MCF 10A (cell line): ENCODE data around the gene DIP2C. TPM values are rescaled to one million over a fixed set of nuclear protein-coding genes. Genes with fewer than 3 reads are reported as not detected.

ENCODE experiments used
- BruUV-seq: library from RNA; stranded (reverse); fragments of 400-500 nt; replicated peaks from 2 replicates; lab custom pipeline; 2021; lab: Mats Ljungman, UMichigan
- CTCF ChIA-PET: fragments of 300-600 bp; sonication (Branson Sonifier 250); formaldehyde crosslinking; extraction: SDS; loops from one replicate; lab custom pipeline; 2021; ENCODE audit warnings: antibody characterized with exemption, inconsistent platforms; lab: Yijun Ruan, JAX
- POLR2A ChIA-PET: fragments of 300-600, 350-650 bp; sonication (Branson Sonifier 250); formaldehyde crosslinking; extraction: SDS; loops from one replicate; lab custom pipeline; 2020; ENCODE audit warnings: antibody characterized with exemption, inconsistent platforms; lab: Yijun Ruan, JAX
- DNase-seq: peaks from one replicate; pipeline ENCODE4 v3.0.0-alpha.2; 2018; ENCODE audit not compliant: unreplicated experiment
- H3K27ac Mint-ChIP-seq: one replicate; pipeline ENCODE4 v1.8.0; 2022; ENCODE audit warnings: mild to moderate bottlenecking, low read depth, mixed read lengths; ENCODE audit not compliant: unreplicated experiment
- H3K27me3 Mint-ChIP-seq: one replicate; pipeline ENCODE4 v1.8.0; 2022; ENCODE audit warnings: mixed read lengths; ENCODE audit not compliant: insufficient read depth, unreplicated experiment
- H3K36me3 Mint-ChIP-seq: one replicate; pipeline ENCODE4 v1.8.0; 2022; ENCODE audit warnings: mild to moderate bottlenecking, moderate library complexity, mixed read lengths; ENCODE audit not compliant: insufficient read depth, unreplicated experiment
- H3K4me1 Mint-ChIP-seq: one replicate; pipeline ENCODE4 v1.8.0; 2022; ENCODE audit warnings: mixed read lengths; ENCODE audit not compliant: insufficient read depth, unreplicated experiment
- H3K4me3 Mint-ChIP-seq: one replicate; pipeline ENCODE4 v1.8.0; 2022; ENCODE audit warnings: mild to moderate bottlenecking, moderate library complexity, mixed read lengths; ENCODE audit not compliant: unreplicated experiment
- H3K9me3 Mint-ChIP-seq: one replicate; pipeline ENCODE4 v1.8.0; 2022; ENCODE audit warnings: mixed read lengths; ENCODE audit not compliant: unreplicated experiment
- CTCF ChIP-seq: fragments of 200-600 bp; IDR thresholded peaks from one replicate; pipeline ENCODE4 v1.8.0; 2022; ENCODE audit warnings: antibody characterized with exemption, mild to moderate bottlenecking; ENCODE audit not compliant: unreplicated experiment
- intact Hi-C: fragments of 100-400 bp; cut with micrococcal nuclease; formaldehyde crosslinking; loops from 2 replicates; pipeline ENCODE4 v1.14.1; 2022
- total RNA-seq: library from RNA; stranded (reverse); gene quantifications from 2 replicates; pipeline ENCODE4 v1.2.3, GENCODE V29; 2022

DIP2C gene
- total RNA-seq, 1 experiment from 2014 or later = 0.37 TPM

GRCh38 chr10:251982-252582 lies 437.4 kb downstream of the DIP2C start:
- peaks cover 6% of the 10 kb centered on the region for H3K4me1 Mint-ChIP-seq
- intact Hi-C loops = no loop called here
- H3K36me3 Mint-ChIP-seq = peaks cover 62% of the 10 kb centered on the region
- ChIA-PET CTCF (interaction anchor here (0.8 kb wide), 1 partner anchor 722 kb away, joined by 3 read pairs; no protein-coding TSS in a partner anchor), POLR2A (no interaction called here)
- no peak for TF ChIP-seq CTCF
- H3K4me3 Mint-ChIP-seq = no peak overlapping the region
- H3K27me3 Mint-ChIP-seq = no peaks in the 10 kb centered on the region
- no TSS peak for BruUV-seq
- no peak for DNase-seq
- no peaks in the 10 kb centered on the region for H3K9me3 Mint-ChIP-seq
- peak overlapping the region; percentile 7 for H3K27ac Mint-ChIP-seq

GRCh38 chr10:248307-248706 lies 441.2 kb downstream of the DIP2C start:
- intact Hi-C loops = no loop called here
- ChIA-PET POLR2A (no interaction called here), CTCF (interaction anchor here (0.6 kb wide), 1 partner anchor 61 kb away, joined by 4 read pairs; no protein-coding TSS in a partner anchor)
- H3K9me3 Mint-ChIP-seq = no peaks in the 10 kb centered on the region
- no peaks in the 10 kb centered on the region for H3K4me1 Mint-ChIP-seq
- no peaks in the 10 kb centered on the region for H3K27me3 Mint-ChIP-seq
- peaks cover 71% of the 10 kb centered on the region for H3K36me3 Mint-ChIP-seq
- no peak overlapping the region for H3K4me3 Mint-ChIP-seq
- no peak for DNase-seq
- no peak for TF ChIP-seq CTCF
- no peak overlapping the region for H3K27ac Mint-ChIP-seq
- no TSS peak for BruUV-seq

GRCh38 chr10:247480-247879 lies 442.0 kb downstream of the DIP2C start:
- Mint-ChIP-seq H3K9me3 (no peaks in the 10 kb centered on the region), H3K4me3 (no peak overlapping the region), H3K27ac (no peak overlapping the region), H3K27me3 (no peaks in the 10 kb centered on the region), H3K36me3 (peaks cover 72% of the 10 kb centered on the region), H3K4me1 (no peaks in the 10 kb centered on the region)
- ChIA-PET POLR2A (no interaction called here), CTCF (no interaction called here)
- intact Hi-C loops = no loop called here
- no peak for DNase-seq
- TF ChIP-seq CTCF = no peak
- BruUV-seq = no TSS peak

GRCh38 chr10:246431-246830 lies 443.0 kb downstream of the DIP2C start:
- ChIA-PET POLR2A (no interaction called here), CTCF (no interaction called here)
- Mint-ChIP-seq H3K9me3 (no peaks in the 10 kb centered on the region), H3K36me3 (peaks cover 83% of the 10 kb centered on the region), H3K4me3 (no peak overlapping the region), H3K4me1 (no peaks in the 10 kb centered on the region), H3K27me3 (no peaks in the 10 kb centered on the region), H3K27ac (no peak overlapping the region)
- TF ChIP-seq CTCF = no peak
- no peak for DNase-seq
- intact Hi-C loops = no loop called here
- no TSS peak for BruUV-seq
